ENCODE measurements around the gene RHOBTB3. TPM values are rescaled to one million over a fixed set of nuclear protein-coding genes. Genes with fewer than 3 reads are reported as not detected.

The RHOBTB3 gene
- total and polyA plus RNA-seq, 2 donors from 2014 or later, result 22.5 to 54.5 TPM

- H3K9ac ChIP-seq (ENCODE audit: low read length in 3 of 3), result no peak overlapping the region
- H3K4me3 ChIP-seq (ENCODE audit: low read length in 3 of 3), result no peak overlapping the region
- no peak overlapping the region for H3K27ac ChIP-seq (ENCODE audit: low read depth in 2 of 2, low read length in 2 of 2)
- H3K9me3 ChIP-seq (ENCODE audit: control insufficient read depth in 2 of 3, insufficient read depth in 1 of 3, low read length in 3 of 3), result no peaks in the 10 kb centered on the region
- FAIRE-seq, result no peak
- no peaks in the 10 kb centered on the region for H3K4me1 ChIP-seq (ENCODE audit: control insufficient read depth in 2 of 3, insufficient read depth in 2 of 3, low read depth in 1 of 3, low read length in 3 of 3)
- DNase-seq, result no peak
- TF ChIP-seq, protein P1, sequence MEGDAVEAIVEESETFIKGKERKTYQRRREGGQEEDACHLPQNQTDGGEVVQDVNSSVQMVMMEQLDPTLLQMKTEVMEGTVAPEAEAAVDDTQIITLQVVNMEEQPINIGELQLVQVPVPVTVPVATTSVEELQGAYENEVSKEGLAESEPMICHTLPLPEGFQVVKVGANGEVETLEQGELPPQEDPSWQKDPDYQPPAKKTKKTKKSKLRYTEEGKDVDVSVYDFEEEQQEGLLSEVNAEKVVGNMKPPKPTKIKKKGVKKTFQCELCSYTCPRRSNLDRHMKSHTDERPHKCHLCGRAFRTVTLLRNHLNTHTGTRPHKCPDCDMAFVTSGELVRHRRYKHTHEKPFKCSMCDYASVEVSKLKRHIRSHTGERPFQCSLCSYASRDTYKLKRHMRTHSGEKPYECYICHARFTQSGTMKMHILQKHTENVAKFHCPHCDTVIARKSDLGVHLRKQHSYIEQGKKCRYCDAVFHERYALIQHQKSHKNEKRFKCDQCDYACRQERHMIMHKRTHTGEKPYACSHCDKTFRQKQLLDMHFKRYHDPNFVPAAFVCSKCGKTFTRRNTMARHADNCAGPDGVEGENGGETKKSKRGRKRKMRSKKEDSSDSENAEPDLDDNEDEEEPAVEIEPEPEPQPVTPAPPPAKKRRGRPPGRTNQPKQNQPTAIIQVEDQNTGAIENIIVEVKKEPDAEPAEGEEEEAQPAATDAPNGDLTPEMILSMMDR (IDR thresholded peaks at IDR 0.05; ENCODE audit: borderline replicate concordance, extremely low read depth, insufficient read depth), result no peak
- no peaks in the 10 kb centered on the region for H3K27me3 ChIP-seq (ENCODE audit: control insufficient read depth, insufficient read depth, low read length)
- H3K36me3 ChIP-seq (ENCODE audit: control insufficient read depth in 2 of 3, insufficient read depth in 3 of 3, low read length in 3 of 3), result peaks cover 0 to 4% (median 0%) of the 10 kb centered on the region in 3 donors
- intact Hi-C loops (cut with DNase I), result no loop called here
Observed at GRCh38 chr5:95743877-95744276, 12.7 kb downstream of the RHOBTB3 start.

DNA sequence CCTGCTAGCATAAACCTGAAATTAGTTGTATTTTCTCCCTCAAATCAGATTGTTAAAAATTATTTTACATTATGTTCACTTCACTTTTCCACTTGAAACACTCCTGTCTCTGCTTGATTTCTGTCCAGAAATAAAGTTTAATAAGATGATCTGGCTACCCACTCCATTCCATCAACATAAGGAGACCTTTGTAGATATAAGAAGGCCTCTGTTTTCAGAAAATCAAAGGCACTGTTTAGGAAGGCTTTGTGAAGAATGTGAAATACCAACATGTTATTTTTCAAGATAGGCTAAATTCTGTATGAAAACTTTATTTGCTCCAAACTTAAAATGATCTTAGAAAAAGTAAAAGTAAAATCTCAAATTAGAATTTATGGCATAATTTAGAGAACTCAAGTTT, 15.1 kb downstream of the RHOBTB3 start:
- Histone ChIP-seq H3K27me3 (ENCODE audit: control insufficient read depth, insufficient read depth, low read length) (no peaks in the 10 kb centered on the region), H3K9ac (ENCODE audit: low read length in 3 of 3) (no peak overlapping the region), H3K4me1 (ENCODE audit: control insufficient read depth in 2 of 3, insufficient read depth in 2 of 3, low read depth in 1 of 3, low read length in 3 of 3) (no peaks in the 10 kb centered on the region), H3K9me3 (ENCODE audit: control insufficient read depth in 2 of 3, insufficient read depth in 1 of 3, low read length in 3 of 3) (no peaks in the 10 kb centered on the region), H3K4me3 (ENCODE audit: low read length in 3 of 3) (no peak overlapping the region), H3K36me3 (ENCODE audit: control insufficient read depth in 2 of 3, insufficient read depth in 3 of 3, low read length in 3 of 3) (no peaks in the 10 kb centered on the region), H3K27ac (ENCODE audit: low read depth in 2 of 2, low read length in 2 of 2) (no peak overlapping the region)
- TF ChIP-seq, protein P1 (IDR thresholded peaks at IDR 0.05; ENCODE audit: borderline replicate concordance, extremely low read depth, insufficient read depth), result no peak
- intact Hi-C loops (cut with DNase I), result no loop called here
- DNase-seq (no peak), FAIRE-seq (no peak)

- Histone ChIP-seq H3K27me3 (ENCODE audit: control insufficient read depth, insufficient read depth, low read length) (no peaks in the 10 kb centered on the region), H3K27ac (ENCODE audit: low read depth in 2 of 2, low read length in 2 of 2) (no peak overlapping the region), H3K4me3 (ENCODE audit: low read length in 3 of 3) (no peak overlapping the region), H3K36me3 (ENCODE audit: control insufficient read depth in 2 of 3, insufficient read depth in 3 of 3, low read length in 3 of 3) (no peaks in the 10 kb centered on the region), H3K9me3 (ENCODE audit: control insufficient read depth in 2 of 3, insufficient read depth in 1 of 3, low read length in 3 of 3) (no peaks in the 10 kb centered on the region), H3K4me1 (ENCODE audit: control insufficient read depth in 2 of 3, insufficient read depth in 2 of 3, low read depth in 1 of 3, low read length in 3 of 3) (no peaks in the 10 kb centered on the region), H3K9ac (ENCODE audit: low read length in 3 of 3) (no peak overlapping the region)
- FAIRE-seq (no peak), DNase-seq (no peak)
- TF ChIP-seq, protein P1 (IDR thresholded peaks at IDR 0.05; ENCODE audit: borderline replicate concordance, extremely low read depth, insufficient read depth), result no peak
- intact Hi-C loops (cut with DNase I), result no loop called here
Observed at GRCh38 chr5:95746722-95747679, 15.9 kb downstream of the RHOBTB3 start.
